Measurements from ENCODE around the gene ZAR1L. TPM values are rescaled to one million over a fixed set of nuclear protein-coding genes. Genes with fewer than 3 reads are reported as not detected.

Gene ZAR1L
- total and polyA plus RNA-seq, 3 donors from 2014 or later, result 0.62 to 0.78 TPM; not detected in 1

DNA sequence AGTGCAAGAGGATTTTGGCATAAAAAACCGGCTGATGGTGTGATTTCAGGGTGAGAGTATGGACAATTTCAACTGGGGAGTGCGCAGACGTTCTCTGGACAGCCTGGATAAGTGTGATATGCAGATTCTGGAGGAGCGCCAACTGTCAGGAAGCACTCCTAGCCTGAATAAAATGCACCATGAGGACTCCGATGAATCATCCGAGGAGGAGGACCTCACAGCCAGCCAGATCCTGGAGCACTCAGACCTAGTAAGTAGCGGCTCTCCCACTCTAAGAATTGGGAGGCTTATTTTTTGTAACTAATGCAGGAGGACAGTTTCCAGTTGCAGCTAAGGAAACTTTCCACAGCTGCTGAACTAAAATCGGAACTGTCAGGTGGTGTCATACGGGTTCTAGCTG, 53.6 kb downstream of the ZAR1L start:
- intact Hi-C loops (cut with DNase I; ENCODE audit: low total_unique reads), result no loop called here
- DNase-seq, result peak; percentile 71
- TF ChIP-seq, protein P1, sequence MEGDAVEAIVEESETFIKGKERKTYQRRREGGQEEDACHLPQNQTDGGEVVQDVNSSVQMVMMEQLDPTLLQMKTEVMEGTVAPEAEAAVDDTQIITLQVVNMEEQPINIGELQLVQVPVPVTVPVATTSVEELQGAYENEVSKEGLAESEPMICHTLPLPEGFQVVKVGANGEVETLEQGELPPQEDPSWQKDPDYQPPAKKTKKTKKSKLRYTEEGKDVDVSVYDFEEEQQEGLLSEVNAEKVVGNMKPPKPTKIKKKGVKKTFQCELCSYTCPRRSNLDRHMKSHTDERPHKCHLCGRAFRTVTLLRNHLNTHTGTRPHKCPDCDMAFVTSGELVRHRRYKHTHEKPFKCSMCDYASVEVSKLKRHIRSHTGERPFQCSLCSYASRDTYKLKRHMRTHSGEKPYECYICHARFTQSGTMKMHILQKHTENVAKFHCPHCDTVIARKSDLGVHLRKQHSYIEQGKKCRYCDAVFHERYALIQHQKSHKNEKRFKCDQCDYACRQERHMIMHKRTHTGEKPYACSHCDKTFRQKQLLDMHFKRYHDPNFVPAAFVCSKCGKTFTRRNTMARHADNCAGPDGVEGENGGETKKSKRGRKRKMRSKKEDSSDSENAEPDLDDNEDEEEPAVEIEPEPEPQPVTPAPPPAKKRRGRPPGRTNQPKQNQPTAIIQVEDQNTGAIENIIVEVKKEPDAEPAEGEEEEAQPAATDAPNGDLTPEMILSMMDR (IDR thresholded peaks at IDR 0.05), result no peak
- TF ChIP-seq POLR2A (IDR thresholded peaks at IDR 0.05), result no peak
- WGBS, 2 donors, result 26 to 39% methylated on average over 9 of the region's 9 CpGs
- H3K4me3 ChIP-seq, result no peak overlapping the region
- H3K36me3 ChIP-seq (ENCODE audit: low read depth, missing control alignments), result no peaks in the 10 kb centered on the region
- peak overlapping the region; percentile 18 to 57 for H3K27ac ChIP-seq
- no peaks in the 10 kb centered on the region for H3K27me3 ChIP-seq
- no peaks in the 10 kb centered on the region for H3K9me3 ChIP-seq
- no peaks in the 10 kb centered on the region for H3K4me1 ChIP-seq

DNA sequence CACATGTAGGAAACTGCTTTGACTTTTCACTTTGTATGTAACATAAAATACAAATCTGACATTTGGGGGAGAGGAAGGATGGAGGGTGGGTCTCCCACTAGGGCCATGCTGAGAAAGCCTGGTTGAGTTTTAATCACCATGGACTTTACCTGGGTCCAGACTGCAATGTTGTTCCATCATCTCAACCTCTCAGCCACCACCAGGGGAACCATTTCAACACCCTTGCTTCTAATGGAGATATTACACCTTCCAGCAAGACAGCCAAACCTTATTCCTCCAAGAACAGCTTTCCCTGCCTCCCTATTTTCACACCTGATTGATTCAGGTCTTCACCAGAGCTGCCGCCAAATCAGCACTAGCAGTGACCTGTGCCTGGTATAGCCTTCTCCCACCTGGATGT, 56.0 kb downstream of the ZAR1L start:
- Histone ChIP-seq H3K27ac (no peak overlapping the region), H3K9me3 (no peaks in the 10 kb centered on the region), H3K4me1 (no peaks in the 10 kb centered on the region), H3K36me3 (ENCODE audit: low read depth, missing control alignments) (no peaks in the 10 kb centered on the region), H3K4me3 (no peak overlapping the region), H3K27me3 (no peaks in the 10 kb centered on the region)
- no peak for TF ChIP-seq POLR2A (IDR thresholded peaks at IDR 0.05)
- TF ChIP-seq, protein P1 (IDR thresholded peaks at IDR 0.05), result no peak
- intact Hi-C loops (cut with DNase I; ENCODE audit: low total_unique reads), result no loop called here
- no peak for DNase-seq
- 96 to 100% methylated on average over 1 of the region's 1 CpG for WGBS, 2 donors

DNA sequence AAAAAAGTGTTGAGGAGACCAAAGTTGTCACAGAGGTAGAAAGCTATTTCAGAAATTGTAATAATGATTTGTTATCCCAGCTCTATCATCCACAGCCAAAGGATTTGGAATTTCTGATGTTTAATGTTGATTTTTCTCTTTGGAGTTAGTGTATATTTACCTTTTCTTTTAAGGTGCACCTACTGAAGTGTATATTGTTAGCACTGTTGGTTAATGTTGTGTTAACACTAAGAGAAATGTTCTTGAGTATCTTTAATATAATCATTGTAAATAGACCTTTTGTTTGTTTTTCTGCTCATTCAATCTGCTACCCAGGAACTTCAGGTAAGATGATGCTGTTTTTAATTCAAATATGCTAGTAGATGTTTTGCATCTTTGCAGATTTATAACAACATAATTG, 57.5 kb downstream of the ZAR1L start:
- Histone ChIP-seq H3K4me1 (no peaks in the 10 kb centered on the region), H3K36me3 (ENCODE audit: low read depth, missing control alignments) (no peaks in the 10 kb centered on the region), H3K4me3 (no peak overlapping the region), H3K27me3 (no peaks in the 10 kb centered on the region), H3K27ac (no peak overlapping the region), H3K9me3 (no peaks in the 10 kb centered on the region)
- no peak for DNase-seq
- intact Hi-C loops (cut with DNase I; ENCODE audit: low total_unique reads), result no loop called here
- no peak for TF ChIP-seq POLR2A (IDR thresholded peaks at IDR 0.05)
- TF ChIP-seq, protein P1 (IDR thresholded peaks at IDR 0.05), result no peak

DNA sequence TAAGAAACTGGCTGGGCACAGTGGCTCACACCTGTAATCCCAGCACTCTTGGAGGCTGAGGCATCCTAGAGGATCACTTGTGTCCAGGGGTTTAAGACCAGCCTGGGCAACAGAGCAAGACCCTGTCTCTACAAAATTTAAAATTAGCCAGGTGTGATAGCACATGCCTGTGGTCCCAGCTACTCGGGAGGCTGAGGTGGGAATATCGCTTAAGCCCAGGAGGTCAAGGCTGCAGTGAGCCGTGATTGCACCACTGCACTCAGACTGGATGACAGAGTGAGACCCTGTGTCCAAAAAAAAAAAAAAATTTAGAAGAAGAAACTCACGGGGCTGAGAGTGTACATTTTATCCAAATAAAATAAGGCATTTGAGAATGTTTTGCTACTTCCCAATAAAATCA, 58.9 kb downstream of the ZAR1L start:
- H3K4me3 ChIP-seq, result no peak overlapping the region

DNA sequence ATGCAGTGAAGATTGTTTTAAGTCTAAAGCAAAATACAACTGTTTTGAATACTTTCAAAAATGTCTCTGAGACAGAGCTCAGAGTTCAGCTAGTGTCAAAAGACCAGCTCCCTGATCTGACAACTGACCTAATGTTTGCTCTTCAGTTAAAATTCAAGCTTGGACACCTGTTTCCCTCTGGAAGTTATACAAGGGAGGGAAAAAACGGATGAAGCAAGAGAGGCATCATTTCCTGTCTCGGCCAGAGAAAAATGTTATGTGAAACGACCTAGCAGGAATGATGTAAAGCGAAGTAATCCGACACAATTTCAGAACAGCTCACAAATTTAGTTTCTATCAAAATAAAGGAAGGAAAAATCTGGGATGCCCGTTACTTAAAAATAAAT, 59.4 kb downstream of the ZAR1L start:
- Histone ChIP-seq H3K27ac (peak overlapping the region in 1 of 2 donors; percentile 38), H3K27me3 (no peaks in the 10 kb centered on the region), H3K4me1 (no peaks in the 10 kb centered on the region), H3K9me3 (no peaks in the 10 kb centered on the region), H3K4me3 (no peak overlapping the region), H3K36me3 (ENCODE audit: low read depth, missing control alignments) (no peaks in the 10 kb centered on the region)
- no peak for DNase-seq
- no peak for TF ChIP-seq POLR2A (IDR thresholded peaks at IDR 0.05)
- TF ChIP-seq, protein P1 (IDR thresholded peaks at IDR 0.05), result no peak
- intact Hi-C loops (cut with DNase I; ENCODE audit: low total_unique reads), result no loop called here
- 74% methylated on average over 6 of the region's 6 CpGs for WGBS, 2 donors

More for the DNA sequence above, 58.9 kb downstream of the ZAR1L start:
- intact Hi-C loops (cut with DNase I; ENCODE audit: low total_unique reads), result no loop called here
- DNase-seq, result no peak
- H3K4me1 ChIP-seq, result no peaks in the 10 kb centered on the region
- H3K36me3 ChIP-seq (ENCODE audit: low read depth, missing control alignments), result no peaks in the 10 kb centered on the region
- no peaks in the 10 kb centered on the region for H3K9me3 ChIP-seq
- no peaks in the 10 kb centered on the region for H3K27me3 ChIP-seq
- no peak for TF ChIP-seq POLR2A (IDR thresholded peaks at IDR 0.05)
- TF ChIP-seq, protein P1 (IDR thresholded peaks at IDR 0.05), result no peak
- 65 to 70% methylated on average over 4 of the region's 4 CpGs for WGBS, 2 donors
- H3K27ac ChIP-seq, result peak overlapping the region in 1 of 2 donors; percentile 38
